WTC11 (cell line): ENCODE results near the gene LRP1.

Experiments
- ZNF232 ChIP-seq: sonication (generic); formaldehyde crosslinking; IDR thresholded peaks from 2 replicates; pipeline ENCODE4 v1.8.0; 2022; ENCODE audit warnings: mild to moderate bottlenecking, missing genetic modification reagents
- ZNF671 ChIP-seq: fragments of 250-450 bp; sonication (Bioruptor Pico); IDR thresholded peaks from 2 replicates; pipeline ENCODE4 v1.8.0; 2021; ENCODE audit warnings: mild to moderate bottlenecking
- TF ChIP-seq, protein P1 (sequence below): sonication (generic); formaldehyde crosslinking; IDR thresholded peaks from 2 replicates; pipeline ENCODE4 v1.8.0; 2022; ENCODE audit warnings: mild to moderate bottlenecking, missing genetic modification reagents
- TF ChIP-seq, protein P2 (sequence below): fragments of 200-600 bp; IDR thresholded peaks from 2 replicates; pipeline ENCODE4 v1.8.0; 2022; ENCODE audit warnings: antibody characterized with exemption

DNA sequence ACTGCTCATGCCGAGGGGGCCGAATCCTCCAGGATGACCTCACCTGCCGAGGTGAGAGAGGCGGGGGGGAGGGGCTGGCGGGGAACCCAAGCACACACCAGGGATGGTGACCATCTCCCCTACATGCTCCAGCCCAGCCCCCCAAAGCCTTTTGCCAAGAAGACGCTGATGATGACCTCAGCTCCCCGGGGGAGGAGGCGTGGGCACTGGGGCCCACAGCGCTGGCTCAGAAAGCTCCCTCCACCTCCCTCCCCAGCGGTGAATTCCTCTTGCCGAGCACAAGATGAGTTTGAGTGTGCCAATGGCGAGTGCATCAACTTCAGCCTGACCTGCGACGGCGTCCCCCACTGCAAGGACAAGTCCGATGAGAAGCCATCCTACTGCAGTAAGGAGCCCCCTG, 64.6 kb downstream of the LRP1 start:
- TF ChIP-seq, protein P1, sequence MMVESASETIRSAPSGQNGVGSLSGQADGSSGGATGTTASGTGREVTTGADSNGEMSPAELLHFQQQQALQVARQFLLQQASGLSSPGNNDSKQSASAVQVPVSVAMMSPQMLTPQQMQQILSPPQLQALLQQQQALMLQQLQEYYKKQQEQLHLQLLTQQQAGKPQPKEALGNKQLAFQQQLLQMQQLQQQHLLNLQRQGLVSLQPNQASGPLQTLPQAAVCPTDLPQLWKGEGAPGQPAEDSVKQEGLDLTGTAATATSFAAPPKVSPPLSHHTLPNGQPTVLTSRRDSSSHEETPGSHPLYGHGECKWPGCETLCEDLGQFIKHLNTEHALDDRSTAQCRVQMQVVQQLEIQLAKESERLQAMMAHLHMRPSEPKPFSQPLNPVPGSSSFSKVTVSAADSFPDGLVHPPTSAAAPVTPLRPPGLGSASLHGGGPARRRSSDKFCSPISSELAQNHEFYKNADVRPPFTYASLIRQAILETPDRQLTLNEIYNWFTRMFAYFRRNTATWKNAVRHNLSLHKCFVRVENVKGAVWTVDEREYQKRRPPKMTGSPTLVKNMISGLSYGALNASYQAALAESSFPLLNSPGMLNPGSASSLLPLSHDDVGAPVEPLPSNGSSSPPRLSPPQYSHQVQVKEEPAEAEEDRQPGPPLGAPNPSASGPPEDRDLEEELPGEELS (CRISPR knock-in tag) = no peak
- no peak for TF ChIP-seq ZNF232 (CRISPR knock-in tag)
- TF ChIP-seq, protein P2, sequence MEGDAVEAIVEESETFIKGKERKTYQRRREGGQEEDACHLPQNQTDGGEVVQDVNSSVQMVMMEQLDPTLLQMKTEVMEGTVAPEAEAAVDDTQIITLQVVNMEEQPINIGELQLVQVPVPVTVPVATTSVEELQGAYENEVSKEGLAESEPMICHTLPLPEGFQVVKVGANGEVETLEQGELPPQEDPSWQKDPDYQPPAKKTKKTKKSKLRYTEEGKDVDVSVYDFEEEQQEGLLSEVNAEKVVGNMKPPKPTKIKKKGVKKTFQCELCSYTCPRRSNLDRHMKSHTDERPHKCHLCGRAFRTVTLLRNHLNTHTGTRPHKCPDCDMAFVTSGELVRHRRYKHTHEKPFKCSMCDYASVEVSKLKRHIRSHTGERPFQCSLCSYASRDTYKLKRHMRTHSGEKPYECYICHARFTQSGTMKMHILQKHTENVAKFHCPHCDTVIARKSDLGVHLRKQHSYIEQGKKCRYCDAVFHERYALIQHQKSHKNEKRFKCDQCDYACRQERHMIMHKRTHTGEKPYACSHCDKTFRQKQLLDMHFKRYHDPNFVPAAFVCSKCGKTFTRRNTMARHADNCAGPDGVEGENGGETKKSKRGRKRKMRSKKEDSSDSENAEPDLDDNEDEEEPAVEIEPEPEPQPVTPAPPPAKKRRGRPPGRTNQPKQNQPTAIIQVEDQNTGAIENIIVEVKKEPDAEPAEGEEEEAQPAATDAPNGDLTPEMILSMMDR = no peak
- TF ChIP-seq ZNF671 (CRISPR knock-in tag) = no peak
